ENCODE data around the gene SLC1A5. TPM values are rescaled to one million over a fixed set of nuclear protein-coding genes. Genes with fewer than 3 reads are reported as not detected.
"Not testable (repeated sequence)": the region's sequence is repeated elsewhere in the genome, so short reads cannot be mapped to it uniquely, and the experiment has no call there.

The SLC1A5 gene
- total RNA-seq, 1 donor from 2014 or later = 35.4 TPM

DNA sequence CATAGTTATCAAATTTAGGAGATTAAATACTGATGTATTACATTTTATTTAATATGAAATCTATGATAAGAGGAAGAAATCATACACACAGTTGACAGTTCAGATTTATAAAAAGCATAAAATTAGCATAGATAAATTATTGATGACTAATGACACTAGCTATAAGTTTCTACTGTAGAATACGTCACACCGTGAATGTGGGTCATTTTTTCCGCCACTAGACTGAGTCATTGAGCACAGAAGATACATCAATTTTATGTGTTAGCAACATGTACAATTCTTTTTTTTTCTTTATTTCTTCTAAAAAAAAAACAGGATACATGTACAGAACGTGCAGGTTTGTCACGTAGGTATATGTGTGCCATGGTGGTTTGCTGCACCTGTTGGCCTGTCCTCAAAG, 40.1 kb upstream of the SLC1A5 start:
- Mint-ChIP-seq H3K9me3 (ENCODE audit: unreplicated experiment) (peaks cover 4% of the 10 kb centered on the region), H3K27me3 (ENCODE audit: unreplicated experiment) (peaks cover 4% of the 10 kb centered on the region), H3K27ac (ENCODE audit: unreplicated experiment) (no peak overlapping the region), H3K4me1 (ENCODE audit: low read depth, unreplicated experiment) (peaks cover 4% of the 10 kb centered on the region), H3K4me3 (ENCODE audit: unreplicated experiment) (no peak overlapping the region), H3K36me3 (ENCODE audit: unreplicated experiment) (peaks cover 11% of the 10 kb centered on the region)
- DNase-seq = no peak
- no peak for TF ChIP-seq CTCF (IDR thresholded peaks at IDR 0.05; ENCODE audit: partially characterized antibody, unreplicated experiment)

GRCh38 chr19:46825731-46826055, 37.3 kb upstream of the SLC1A5 start:
- DNase-seq = no peak
- TF ChIP-seq CTCF (IDR thresholded peaks at IDR 0.05; ENCODE audit: partially characterized antibody, unreplicated experiment) = no peak
- Mint-ChIP-seq H3K27ac (ENCODE audit: unreplicated experiment) (no peak overlapping the region), H3K36me3 (ENCODE audit: unreplicated experiment) (peaks cover 5% of the 10 kb centered on the region), H3K4me1 (ENCODE audit: low read depth, unreplicated experiment) (peaks cover 8% of the 10 kb centered on the region), H3K27me3 (ENCODE audit: unreplicated experiment) (peaks cover 4% of the 10 kb centered on the region), H3K4me3 (ENCODE audit: unreplicated experiment) (no peak overlapping the region), H3K9me3 (ENCODE audit: unreplicated experiment) (no peaks in the 10 kb centered on the region)

GRCh38 chr19:46824890-46825730, 36.7 kb upstream of the SLC1A5 start:
- DNase-seq = no peak
- H3K36me3 Mint-ChIP-seq (ENCODE audit: unreplicated experiment) = peaks cover 5% of the 10 kb centered on the region
- TF ChIP-seq CTCF (IDR thresholded peaks at IDR 0.05; ENCODE audit: partially characterized antibody, unreplicated experiment) = no peak
- peaks cover 4% of the 10 kb centered on the region for H3K27me3 Mint-ChIP-seq (ENCODE audit: unreplicated experiment)
- H3K9me3 Mint-ChIP-seq (ENCODE audit: unreplicated experiment) = peaks cover 3% of the 10 kb centered on the region
- no peak overlapping the region for H3K27ac Mint-ChIP-seq (ENCODE audit: unreplicated experiment)
- H3K4me3 Mint-ChIP-seq (ENCODE audit: unreplicated experiment) = no peak overlapping the region
- peaks cover 14% of the 10 kb centered on the region for H3K4me1 Mint-ChIP-seq (ENCODE audit: low read depth, unreplicated experiment)

DNA sequence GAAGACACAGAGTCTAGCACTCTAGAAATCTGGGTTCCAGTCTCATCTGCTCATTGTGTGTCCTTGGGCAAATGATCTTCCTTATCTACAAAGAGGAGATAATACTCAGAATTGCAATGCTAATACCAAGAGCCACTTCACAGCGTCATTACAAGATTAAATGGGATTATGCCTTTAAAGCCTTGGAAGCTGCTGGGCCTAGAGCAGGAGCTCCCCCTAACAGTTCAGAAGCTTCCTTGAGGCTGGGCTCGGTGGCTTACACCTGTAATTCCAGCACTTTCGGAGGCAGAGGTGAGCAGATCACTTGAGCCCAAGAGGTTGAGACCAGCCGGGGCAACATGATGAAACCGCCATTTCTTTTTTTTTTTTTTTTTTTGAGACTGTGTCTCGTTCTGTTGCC, 34.7 kb upstream of the SLC1A5 start:
- DNase-seq = no peak
- no peak overlapping the region for H3K27ac Mint-ChIP-seq (ENCODE audit: unreplicated experiment)
- peaks cover 5% of the 10 kb centered on the region for H3K9me3 Mint-ChIP-seq (ENCODE audit: unreplicated experiment)
- no peak for TF ChIP-seq CTCF (IDR thresholded peaks at IDR 0.05; ENCODE audit: partially characterized antibody, unreplicated experiment)
- peaks cover 5% of the 10 kb centered on the region for H3K36me3 Mint-ChIP-seq (ENCODE audit: unreplicated experiment)
- peaks cover 16% of the 10 kb centered on the region for H3K4me1 Mint-ChIP-seq (ENCODE audit: low read depth, unreplicated experiment)
- peaks cover 8% of the 10 kb centered on the region for H3K27me3 Mint-ChIP-seq (ENCODE audit: unreplicated experiment)
- H3K4me3 Mint-ChIP-seq (ENCODE audit: unreplicated experiment) = no peak overlapping the region

- H3K9me3 Mint-ChIP-seq (ENCODE audit: unreplicated experiment); H3K27ac Mint-ChIP-seq (ENCODE audit: unreplicated experiment); H3K36me3 Mint-ChIP-seq (ENCODE audit: unreplicated experiment); DNase-seq; H3K27me3 Mint-ChIP-seq (ENCODE audit: unreplicated experiment); H3K4me3 Mint-ChIP-seq (ENCODE audit: unreplicated experiment): not testable (repeated sequence)
- peaks cover 16% of the 10 kb centered on the region for H3K4me1 Mint-ChIP-seq (ENCODE audit: low read depth, unreplicated experiment)
These were observed 34.0 kb upstream of the SLC1A5 start for GRCh38 chr19:46822410-46822787.

All from glutamatergic neuron (in vitro differentiated cells).